GM04504 (cell line): ENCODE data around the gene MAP7D3.

Experiments
- DNase-seq: peaks from one replicate; pipeline ENCODE4 v3.0.0-alpha.2; 2012; ENCODE audit warnings: low read depth

MAP7D3 gene

DNA sequence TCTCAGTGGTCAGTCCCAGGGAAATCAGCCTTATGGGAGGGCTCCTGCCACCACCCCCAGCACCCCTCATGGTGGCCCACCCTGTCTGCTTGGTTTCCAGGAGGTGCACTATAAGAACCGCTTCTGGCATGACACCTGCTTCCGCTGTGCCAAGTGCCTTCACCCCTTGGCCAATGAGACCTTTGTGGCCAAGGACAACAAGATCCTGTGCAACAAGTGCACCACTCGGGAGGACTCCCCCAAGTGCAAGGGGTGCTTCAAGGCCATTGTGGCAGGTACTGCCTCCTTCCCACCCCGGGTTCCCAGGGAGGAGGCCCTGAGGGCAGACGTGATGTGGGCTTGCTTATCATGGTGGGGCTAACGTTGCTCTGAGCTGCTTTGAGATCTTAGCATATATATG is 44.3 kb downstream of the MAP7D3 start:
- no peak for DNase-seq

DNA sequence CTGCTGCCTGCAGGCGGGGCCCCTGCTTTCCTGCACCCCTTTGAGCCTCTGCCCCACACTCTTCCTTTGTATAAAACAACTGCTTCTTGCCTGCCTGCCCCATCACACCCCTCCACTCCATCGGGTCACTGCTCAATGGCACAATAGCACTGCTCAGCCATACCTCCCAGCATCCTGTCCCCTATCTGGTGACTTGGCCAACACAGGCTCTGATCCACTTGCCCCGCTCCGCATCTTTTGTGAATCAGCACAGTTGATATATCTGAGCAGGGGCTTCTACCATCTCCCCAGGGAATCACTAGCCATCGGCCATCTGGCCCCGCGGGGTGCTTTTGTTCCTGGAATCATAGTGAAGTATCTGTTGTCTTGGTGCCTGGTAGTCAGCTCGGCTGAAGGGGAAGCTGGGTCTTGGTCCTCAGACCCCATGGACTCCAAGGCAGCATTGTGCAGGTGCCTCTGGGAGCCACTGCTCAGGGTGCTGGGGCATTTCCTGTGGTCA is 45.3 kb downstream of the MAP7D3 start:
- no peak for DNase-seq

DNA sequence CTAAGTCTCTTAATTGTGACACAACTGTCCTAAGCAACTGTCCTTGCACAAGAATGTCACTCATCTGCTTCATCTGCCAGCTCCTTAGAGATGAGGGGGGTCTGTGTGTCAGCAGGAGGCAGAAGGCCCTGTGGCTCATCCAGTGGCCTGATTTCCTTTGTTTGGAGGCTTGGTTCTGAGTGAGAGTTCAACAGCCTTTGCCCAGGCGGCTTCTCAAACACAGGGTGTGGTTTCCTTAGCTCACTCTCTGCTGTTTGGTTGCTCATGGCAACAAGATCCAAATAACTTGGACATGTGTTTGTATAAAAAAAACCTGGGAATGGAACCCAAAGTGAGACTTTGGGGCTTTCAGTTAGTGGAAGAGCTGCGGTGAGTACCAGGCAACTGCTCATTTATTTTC is 46.6 kb downstream of the MAP7D3 start:
- peak; percentile 67 for DNase-seq

DNA sequence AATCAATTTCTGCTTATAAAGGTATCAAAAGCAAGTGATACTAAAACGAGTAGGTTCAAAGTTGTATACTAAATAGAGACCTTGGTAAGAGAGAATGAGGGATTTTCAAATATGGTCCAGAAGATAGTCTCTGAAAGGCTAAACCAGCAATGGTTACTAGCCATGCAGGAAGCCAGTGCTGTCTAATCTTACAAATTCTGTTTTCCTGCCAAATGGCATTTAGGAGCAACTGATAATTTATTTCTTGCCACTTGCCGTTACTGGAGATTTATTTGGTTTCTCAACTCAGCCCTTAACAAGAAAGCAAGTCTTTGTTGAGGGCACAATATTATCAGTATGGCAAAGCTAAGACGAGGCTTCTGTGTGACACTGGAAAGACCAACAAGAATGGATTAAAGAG is 47.2 kb downstream of the MAP7D3 start:
- no peak for DNase-seq

DNA sequence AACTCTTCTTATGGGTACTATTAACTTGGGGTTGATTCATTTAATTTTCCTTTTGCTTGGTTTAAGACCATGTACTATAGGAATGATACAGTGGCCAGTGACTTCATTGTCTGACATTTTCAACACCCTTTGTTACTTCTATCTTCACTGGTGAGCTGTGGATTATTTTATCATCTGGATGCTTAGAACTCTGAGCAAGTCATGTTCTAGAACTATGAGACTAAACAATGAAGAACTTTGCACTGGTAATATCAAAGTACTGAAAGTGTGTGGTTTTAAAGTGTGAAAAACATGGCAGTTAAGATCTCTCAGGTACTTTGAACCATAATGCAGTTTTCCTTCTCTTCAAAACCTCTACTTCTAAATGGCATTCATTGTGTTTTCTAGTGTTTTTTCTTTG is 47.8 kb downstream of the MAP7D3 start:
- no peak for DNase-seq

DNA sequence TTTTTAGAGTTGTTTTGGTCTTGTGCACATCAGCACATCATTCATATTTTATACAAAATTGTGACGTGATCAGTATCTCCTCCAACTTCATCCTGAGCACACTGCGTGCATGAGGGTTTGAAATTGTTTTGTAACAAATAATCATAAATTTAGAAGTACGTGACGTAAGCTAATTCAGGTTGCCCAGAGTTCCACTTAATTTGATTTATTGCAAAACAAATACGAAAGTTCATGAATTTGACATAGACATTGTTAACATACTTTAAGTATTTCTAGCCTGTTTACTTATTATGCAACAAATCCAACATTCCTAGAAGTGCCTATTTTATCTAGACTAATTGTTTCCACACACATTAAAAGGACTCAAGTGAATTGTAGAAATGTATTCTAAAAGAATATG is 48.3 kb downstream of the MAP7D3 start:
- peak; percentile 68 for DNase-seq

DNA sequence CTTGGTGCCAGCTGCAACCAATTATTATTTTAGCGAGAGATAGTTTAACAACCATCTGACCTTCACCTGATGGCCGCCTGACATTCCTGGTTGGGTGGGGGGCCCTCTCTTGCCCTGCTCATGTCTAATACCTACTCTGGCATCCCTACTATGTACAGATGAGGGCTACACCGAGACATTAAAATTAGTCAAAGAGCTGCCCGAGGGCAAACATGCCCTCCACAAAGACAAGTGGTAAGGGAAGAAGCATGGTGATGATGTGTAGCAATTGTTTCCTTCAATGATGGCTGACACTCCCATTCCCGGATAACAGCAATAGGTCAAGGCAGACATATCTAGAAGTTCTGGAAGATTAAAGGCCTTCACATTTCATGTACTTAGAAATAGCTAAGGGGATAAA is 49.6 kb downstream of the MAP7D3 start:
- DNase-seq = no peak

DNA sequence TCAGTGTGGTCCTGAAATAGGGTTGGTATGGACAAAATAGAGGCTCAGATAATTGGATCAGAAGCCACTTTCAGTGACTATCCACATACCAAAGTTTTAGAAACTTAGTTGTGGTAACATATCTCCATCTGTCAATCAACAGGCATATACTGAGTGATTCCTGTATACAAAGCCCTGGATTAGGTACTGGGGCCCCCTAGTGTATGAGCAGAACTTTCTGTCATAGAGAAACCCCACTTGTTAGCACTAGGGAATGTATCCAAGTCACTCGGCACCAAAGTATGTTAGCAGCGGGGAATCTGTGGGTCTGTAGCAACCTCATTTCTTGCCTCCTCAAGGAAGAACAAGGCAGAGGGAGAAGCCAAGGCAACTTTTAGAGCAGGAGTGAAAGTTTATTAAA is 50.7 kb downstream of the MAP7D3 start:
- DNase-seq = no peak

DNA sequence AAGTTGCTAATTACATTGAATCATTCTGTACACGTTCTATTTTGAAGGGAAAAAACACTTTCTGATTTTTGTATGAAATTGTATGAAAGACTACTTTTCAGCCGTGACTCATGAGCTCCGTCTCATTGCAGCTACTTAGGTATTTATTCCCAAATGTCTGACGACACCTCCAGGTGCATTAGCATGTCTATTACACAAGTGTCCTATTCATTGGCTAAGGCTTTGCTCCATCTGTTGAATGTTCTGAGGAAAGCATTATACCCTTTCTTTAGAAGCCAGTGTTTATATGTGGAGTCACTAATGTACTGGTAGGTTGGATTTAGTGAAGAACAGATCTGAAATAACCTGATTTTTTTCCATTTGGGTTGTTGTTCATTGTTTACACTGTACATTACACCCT is 51.8 kb downstream of the MAP7D3 start:
- no peak for DNase-seq

DNA sequence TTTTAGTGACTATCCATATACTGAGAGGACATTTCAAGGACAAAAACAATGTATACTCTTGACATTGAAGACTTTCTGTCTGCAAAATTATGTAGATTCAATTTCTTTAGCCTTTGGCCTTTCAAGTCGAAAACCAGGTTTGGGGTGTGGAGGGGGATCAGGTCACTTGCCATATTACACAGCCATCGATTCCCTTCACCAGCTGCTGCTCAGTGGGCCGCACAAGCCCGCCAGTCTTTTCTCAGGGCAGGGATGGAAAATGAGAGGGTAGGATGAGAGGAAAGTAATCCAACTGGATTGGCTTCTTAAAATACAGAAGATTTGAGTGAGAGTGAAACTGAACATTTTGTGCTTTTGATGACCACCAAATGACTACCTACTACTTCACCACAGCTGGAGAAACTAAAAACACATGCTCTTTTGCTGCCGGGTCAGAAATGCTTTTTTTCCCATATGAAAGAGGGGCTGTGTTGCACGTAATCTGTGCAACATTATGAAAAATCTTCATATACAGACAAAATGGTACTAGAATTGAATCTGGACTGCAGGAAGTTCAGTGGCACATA is 52.4 kb downstream of the MAP7D3 start:
- DNase-seq = no peak

DNA sequence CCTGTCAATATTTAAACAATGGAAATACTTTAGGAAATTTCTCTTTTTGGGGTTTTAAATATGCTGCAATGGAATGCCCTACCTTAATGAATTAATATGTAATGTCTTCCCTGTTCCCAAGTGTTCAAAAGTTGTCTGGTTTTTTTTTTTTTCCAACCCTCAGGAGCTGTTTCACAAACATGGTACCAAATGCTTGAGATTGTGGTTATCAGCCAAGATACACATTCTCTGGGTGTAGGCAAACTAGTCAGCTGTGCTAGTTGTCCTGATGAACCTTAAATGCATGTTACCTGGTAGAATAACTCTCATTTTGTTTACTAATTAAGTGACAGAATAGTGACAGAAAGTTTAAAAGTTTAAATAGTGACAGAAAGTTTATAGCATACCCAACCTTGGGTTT is 53.2 kb downstream of the MAP7D3 start:
- no peak for DNase-seq

DNA sequence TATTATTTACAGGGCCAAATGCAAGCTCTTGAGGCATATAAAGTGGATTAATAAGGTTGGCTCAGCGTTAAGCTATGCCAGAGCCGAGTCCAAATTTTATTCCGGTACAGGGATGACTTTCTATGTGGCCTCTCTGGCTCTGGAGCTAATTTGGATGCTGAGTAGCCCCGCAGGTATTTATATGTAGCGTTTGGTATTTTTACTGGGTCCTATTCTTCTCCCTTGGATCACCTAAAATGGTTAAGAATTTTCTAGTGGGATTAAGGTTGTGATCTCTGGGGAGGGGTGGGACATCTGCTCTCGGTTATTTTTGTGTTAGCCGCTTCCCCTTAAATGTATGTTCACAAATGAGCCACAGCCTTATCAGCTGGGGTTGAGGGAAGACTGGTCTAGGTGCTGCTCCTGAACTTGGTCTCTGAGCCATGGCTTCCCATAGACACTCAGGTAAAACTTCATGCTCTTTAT is 54.5 kb downstream of the MAP7D3 start:
- DNase-seq = no peak

DNA sequence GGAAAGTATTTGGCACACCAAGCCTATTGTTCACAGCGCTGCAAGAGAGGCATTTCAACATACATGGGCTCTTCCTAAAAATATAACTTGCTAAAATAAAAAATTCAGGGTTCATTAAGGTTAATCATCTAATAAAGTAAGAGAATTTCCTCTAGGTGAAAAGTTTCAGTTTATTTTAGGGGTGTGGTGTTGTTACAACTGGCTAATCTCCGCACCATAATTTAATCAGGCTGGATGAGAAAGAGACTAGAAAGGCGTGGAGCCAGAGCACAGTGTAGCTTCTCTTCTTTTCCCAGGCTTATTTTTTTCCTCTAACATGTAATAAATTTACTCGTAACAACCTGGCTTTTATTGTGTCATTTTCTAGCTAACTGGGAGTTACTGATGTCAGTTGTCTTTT is 56.0 kb downstream of the MAP7D3 start:
- no peak for DNase-seq

DNA sequence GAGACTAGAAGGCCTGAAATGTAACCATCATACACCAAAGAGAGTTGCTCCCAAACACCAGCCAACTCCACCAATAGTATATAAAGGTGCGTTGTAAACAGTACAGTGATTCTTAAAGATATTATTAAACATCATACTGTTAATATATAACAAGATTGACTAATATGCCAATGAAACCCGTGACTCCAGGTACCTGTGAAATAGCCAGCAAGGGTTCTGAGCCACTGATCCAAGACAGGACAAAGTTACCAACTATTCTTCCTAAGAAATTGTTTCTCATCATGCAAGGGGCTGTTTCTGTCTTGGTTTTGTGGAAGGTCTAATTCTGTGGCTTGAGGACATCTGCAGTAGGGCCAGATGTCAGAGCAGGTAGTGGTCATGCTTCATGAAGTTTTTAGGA is 56.7 kb downstream of the MAP7D3 start:
- no peak for DNase-seq

DNA sequence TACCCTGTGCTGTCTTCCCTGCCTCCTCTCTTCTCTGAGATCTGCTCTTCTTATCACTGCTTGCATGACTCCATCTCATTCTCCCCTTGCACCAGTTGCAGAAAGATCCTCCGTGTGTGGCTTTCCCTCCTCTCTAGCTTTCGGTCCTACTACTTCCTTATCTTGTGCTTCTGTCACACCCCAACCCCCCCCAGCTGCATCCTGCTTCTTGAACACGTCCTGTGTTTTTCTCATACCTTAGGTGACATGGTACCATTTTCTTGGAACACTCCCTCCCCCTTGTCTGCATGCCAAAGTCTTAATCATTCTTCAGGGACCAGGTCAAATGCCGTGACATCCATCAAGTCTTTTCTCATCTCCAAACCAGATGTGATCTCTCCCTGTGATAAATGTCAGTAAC is 57.4 kb downstream of the MAP7D3 start:
- no peak for DNase-seq

DNA sequence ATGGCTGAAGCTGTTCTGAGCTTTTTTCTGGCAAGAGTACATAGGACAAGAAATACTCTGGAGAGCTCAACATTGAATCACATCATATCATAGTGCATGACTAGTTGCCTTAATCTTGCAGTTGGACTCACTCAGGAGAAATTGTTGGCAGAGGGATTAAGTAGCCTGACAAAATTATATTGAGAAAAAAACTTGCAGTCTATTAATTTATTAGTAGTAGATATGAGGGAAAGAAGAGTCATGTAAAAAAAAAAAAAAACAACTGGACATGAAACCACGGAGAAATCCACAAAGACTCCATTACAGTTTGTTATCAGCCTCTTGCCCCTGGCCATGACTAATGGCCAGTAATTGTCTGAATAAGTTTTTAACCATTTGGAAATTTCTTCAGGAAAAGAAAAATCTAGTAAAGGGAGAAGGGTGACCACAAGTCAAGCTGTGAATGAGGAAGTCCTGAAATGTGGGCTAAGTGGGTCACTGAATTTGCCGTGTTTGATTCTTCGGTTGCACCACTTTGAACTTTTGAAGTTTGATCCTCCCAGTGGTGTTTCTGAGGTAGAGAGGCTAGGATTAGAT is 58.3 kb downstream of the MAP7D3 start:
- DNase-seq = no peak

DNA sequence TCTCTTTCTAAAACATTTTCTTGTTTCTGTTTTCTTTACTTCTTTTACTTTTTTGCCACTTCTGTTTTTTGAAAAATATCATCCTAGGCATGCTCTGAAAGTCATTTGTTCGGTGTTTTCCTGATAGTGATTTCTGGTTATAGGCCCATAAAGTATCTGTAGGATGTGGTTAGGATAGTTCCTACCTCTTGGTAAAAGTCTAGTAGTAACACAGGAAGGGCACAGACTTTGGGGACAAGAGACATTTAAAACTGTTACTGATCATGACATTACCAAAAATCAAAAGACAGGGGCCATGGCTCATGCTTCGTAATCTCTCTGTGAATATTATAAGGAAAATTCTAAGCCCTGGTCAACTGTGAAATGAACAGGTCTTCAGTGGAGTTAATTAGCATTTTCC is 59.1 kb downstream of the MAP7D3 start:
- no peak for DNase-seq

DNA sequence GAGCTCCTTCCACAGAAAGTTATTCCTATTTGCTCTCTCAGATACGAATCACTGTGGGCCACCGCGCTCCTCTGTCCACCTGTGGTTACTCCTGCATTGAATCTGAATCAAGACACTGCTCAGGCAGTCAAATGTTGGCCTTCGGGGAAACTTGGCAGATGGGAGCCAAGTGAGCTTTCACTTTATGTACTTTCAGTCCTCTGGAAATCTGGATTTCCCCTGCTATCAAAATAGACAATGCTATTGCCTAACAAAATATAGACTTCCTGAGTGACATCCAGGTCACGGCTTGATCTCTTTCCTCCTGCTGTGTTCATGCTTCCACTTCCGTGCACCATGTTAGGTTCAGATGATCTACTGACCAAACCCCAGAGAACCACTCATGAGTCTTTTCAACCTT is 60.0 kb downstream of the MAP7D3 start:
- DNase-seq = no peak

DNA sequence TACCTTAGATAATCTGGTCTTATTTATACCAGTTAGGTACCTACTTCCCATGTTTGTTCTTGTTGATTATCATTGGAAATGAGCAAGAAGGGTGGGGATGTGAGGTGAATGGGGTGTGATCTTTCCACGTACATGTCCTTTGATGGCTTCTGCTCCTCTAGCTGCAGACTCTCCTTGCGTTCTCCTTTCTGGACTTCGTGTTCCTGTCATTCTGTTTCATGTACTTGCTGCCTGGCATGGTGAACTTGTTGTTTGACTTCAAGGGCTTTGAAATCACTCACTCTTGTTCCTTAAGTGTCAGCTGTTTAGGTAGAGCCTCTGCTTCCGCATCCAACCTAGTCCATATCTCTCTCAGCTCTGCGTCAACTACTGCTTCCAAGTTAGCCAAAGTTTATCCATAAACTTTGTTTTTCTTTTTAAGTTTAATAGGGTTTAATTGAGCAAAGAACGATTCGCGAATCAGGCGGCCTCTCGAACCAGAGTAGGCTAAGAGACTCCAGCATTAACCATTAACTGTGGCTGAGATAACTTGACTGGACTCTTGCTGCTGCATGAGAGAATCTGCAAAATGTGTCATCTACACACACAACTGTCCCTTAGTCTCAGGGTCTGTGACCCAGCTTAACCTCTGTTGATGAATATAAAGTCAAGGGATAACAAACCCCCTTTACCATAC is 61.0 kb downstream of the MAP7D3 start:
- DNase-seq = no peak

DNA sequence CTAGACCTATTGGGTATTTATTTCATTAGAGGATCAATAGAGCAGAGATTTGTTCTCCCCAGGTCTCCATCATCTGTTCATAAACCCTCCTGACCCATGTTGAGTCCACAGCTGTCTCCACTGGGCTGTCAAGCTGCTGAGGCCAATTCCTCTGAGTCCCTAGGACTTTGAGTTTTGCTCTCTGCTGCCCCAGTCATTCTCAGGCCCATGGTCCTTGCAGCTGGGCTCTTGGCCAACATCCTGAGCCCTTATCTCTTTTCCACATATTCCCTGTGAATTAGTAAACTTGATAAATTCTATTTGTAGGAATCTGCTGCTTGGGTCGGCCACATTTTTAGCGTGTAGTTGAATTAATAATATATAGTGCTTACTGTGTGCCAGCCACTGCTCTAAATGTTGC is 62.0 kb downstream of the MAP7D3 start:
- DNase-seq = no peak

DNA sequence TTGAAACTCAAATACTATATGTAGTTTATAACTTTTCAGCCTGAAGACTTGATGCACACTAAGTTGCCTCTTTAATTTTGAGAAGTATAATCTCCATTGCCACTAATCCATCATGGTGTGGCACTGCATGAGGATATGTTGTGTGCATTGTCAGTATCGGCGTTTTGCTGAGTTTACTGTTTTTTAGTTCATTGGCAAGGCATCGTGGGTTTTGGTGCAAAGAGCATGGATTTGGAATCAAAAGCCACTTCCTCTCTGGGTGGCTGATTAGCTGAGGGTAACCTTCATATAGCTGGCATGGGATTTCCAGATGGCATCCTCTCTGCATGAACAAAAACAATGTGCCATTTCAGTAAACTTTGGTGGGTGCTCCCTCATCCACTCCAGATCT is 65.2 kb downstream of the MAP7D3 start:
- DNase-seq = no peak

DNA sequence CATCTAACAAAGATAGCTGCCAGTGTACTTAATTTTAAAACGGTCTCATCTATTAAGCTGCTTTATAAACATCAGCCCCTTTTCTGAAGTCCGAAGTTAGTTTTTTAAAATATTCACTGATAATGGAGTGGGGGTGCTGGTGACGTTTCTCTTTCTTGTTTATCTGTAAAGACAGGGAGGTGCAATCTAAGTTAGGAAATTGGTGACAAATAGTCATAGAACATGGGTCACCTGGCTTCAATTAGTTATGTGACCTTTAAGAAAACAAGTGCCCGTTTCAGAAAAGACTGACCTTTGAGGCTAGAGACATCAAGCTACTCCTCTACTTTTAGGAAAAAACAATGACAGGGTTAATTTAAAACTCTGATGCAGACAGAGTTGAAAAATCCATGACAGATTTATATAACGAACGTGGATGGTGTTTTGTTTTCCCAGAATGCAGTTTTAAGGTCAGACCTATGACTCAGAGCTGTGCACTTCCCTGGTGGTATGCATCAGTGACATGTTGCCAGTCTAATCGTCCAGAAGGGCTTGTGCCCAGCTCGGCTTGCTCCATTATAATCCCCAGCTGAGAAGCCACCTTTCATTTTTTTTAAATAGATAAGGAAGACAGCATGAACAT is 65.7 kb downstream of the MAP7D3 start:
- DNase-seq = no peak

DNA sequence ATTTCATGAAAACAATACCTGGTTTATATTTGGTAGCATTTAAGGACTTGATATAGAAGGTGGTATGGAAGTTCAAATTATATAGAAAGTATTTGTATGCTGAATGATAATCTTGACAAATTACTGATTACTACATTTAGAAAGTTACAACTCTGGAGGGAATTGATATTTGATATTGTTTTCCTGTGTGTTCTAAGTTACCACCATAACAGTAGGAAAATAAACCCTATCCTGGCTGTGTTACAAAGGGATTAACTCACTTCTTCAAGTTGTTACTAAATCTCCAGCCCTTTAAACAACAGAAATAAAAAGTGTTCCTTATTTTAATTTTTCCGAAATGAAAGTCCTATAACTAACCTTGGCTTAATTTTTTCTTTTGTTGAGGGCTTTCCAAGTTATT is 67.3 kb downstream of the MAP7D3 start:
- no peak for DNase-seq
